SU-DHL-6 (cell line): Measurements from ENCODE around the gene ZNF24.

Source experiments
- EZH2phosphoT487 ChIP-seq: fragments of 200-600 bp; sonication (generic), shearing (Covaris generic); conservative IDR thresholded peaks from 2 replicates; pipeline ENCODE4 v1.6.1; 2018; ENCODE audit warnings: mild to moderate bottlenecking, antibody characterized with exemption, low read length, moderate library complexity, mixed read lengths
- TF ChIP-seq, protein P1 (sequence below): fragments of 200-600 bp; sonication (generic); IDR thresholded peaks from one replicate; pipeline ENCODE4 v1.5.1; 2017; ENCODE audit warnings: antibody characterized with exemption, mild to moderate bottlenecking, low read length, moderate library complexity; ENCODE audit not compliant: insufficient read depth, poor library complexity, severe bottlenecking

- TF ChIP-seq, protein P1, sequence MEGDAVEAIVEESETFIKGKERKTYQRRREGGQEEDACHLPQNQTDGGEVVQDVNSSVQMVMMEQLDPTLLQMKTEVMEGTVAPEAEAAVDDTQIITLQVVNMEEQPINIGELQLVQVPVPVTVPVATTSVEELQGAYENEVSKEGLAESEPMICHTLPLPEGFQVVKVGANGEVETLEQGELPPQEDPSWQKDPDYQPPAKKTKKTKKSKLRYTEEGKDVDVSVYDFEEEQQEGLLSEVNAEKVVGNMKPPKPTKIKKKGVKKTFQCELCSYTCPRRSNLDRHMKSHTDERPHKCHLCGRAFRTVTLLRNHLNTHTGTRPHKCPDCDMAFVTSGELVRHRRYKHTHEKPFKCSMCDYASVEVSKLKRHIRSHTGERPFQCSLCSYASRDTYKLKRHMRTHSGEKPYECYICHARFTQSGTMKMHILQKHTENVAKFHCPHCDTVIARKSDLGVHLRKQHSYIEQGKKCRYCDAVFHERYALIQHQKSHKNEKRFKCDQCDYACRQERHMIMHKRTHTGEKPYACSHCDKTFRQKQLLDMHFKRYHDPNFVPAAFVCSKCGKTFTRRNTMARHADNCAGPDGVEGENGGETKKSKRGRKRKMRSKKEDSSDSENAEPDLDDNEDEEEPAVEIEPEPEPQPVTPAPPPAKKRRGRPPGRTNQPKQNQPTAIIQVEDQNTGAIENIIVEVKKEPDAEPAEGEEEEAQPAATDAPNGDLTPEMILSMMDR = no peak
- no peak for TF ChIP-seq EZH2phosphoT487
Observed at GRCh38 chr18:35377875-35378573, 33.8 kb upstream of the ZNF24 start.
